HG03457 (cell line): Measurements from ENCODE around the gene ATG12.
"Not testable (repeated sequence)": the region's sequence is repeated elsewhere in the genome, so short reads cannot be mapped to it uniquely, and the experiment has no call there.

Source experiments
- ATAC-seq: cut with Tn5 transposase; IDR thresholded peaks from one replicate; pipeline ENCODE4 v1.9.1; 2021; ENCODE audit warnings: moderate number of reproducible peaks; ENCODE audit not compliant: unreplicated experiment

Gene ATG12

GRCh38 chr5:115842952-115843351, 1.6 kb upstream of the ATG12 start:
- ATAC-seq: no peak

GRCh38 chr5:115842089-115842935, 947 bp upstream of the ATG12 start:
- ATAC-seq: peak; percentile 28

GRCh38 chr5:115840873-115841272, 492 bp downstream of the ATG12 start:
- no peak for ATAC-seq

GRCh38 chr5:115838885-115839518, 2.4 kb downstream of the ATG12 start:
- no peak for ATAC-seq

- ATAC-seq: no peak
These were observed 5.9 kb downstream of the ATG12 start for GRCh38 chr5:115835481-115835880.

- peak; percentile 65 for ATAC-seq
These were observed 10.1 kb downstream of the ATG12 start for GRCh38 chr5:115831163-115831768.

- no peak for ATAC-seq
These were observed 11.5 kb downstream of the ATG12 start for GRCh38 chr5:115829913-115830312.

GRCh38 chr5:115825948-115826347, 15.4 kb downstream of the ATG12 start:
- ATAC-seq: no peak

- not testable (repeated sequence) for ATAC-seq
These were observed 16.4 kb downstream of the ATG12 start for GRCh38 chr5:115824983-115825382.

- no peak for ATAC-seq
These were observed 20.5 kb downstream of the ATG12 start for GRCh38 chr5:115820846-115821245.

GRCh38 chr5:115818821-115819220, 22.5 kb downstream of the ATG12 start:
- no peak for ATAC-seq

GRCh38 chr5:115817386-115817785, 24.0 kb downstream of the ATG12 start:
- no peak for ATAC-seq

- peak; percentile 53 for ATAC-seq
These were observed 24.9 kb downstream of the ATG12 start, which contains the start of gene CDO1 for GRCh38 chr5:115816226-115817081. CDO1 (minus strand) TSS chr5:115816659; CDS start chr5:115816397, 262 bp downstream.

GRCh38 chr5:115815693-115816225, 25.6 kb downstream of the ATG12 start:
- ATAC-seq: no peak

GRCh38 chr5:115815006-115815692, 26.2 kb downstream of the ATG12 start:
- ATAC-seq: no peak

GRCh38 chr5:115813719-115814118, 27.6 kb downstream of the ATG12 start:
- no peak for ATAC-seq

GRCh38 chr5:115812372-115812771, 29.0 kb downstream of the ATG12 start:
- ATAC-seq: no peak

- no peak for ATAC-seq
These were observed 30.0 kb downstream of the ATG12 start for GRCh38 chr5:115811406-115811805.

GRCh38 chr5:115810761-115811160, 30.6 kb downstream of the ATG12 start:
- no peak for ATAC-seq

- ATAC-seq: no peak
These were observed 31.4 kb downstream of the ATG12 start for GRCh38 chr5:115809946-115810345.
